ENCODE results near the gene PIEZO2.

DNA sequence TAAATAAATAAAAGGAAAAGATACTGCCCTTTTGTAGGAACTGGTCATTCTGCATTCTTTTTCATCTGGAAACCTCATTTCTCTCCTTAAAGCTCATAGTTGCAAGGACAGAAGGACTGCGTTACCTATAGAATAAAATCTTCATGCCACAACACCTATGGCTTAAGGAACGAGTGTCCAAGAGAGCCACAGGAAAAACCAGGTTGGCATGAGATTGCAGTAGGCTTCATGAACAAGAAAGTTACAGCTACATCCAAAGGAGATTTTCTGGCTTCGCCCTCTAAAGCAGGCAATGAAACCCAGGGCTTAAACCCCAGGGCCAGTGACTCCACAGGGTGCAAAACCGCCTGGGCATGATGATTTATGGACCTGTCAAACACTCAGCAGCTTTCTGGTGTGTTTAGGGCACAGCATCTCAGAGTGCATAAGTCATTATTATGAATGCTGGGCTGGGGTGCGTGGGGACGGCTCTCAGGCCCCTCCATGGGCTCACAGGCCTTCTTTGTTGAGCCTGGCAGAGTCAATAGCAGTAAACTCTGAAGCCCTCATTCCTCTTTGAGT, 30.7 kb upstream of the PIEZO2 start:
- TF ChIP-seq EP300 (IDR thresholded peaks at IDR 0.05): no peak
- TF ChIP-seq, protein P1, sequence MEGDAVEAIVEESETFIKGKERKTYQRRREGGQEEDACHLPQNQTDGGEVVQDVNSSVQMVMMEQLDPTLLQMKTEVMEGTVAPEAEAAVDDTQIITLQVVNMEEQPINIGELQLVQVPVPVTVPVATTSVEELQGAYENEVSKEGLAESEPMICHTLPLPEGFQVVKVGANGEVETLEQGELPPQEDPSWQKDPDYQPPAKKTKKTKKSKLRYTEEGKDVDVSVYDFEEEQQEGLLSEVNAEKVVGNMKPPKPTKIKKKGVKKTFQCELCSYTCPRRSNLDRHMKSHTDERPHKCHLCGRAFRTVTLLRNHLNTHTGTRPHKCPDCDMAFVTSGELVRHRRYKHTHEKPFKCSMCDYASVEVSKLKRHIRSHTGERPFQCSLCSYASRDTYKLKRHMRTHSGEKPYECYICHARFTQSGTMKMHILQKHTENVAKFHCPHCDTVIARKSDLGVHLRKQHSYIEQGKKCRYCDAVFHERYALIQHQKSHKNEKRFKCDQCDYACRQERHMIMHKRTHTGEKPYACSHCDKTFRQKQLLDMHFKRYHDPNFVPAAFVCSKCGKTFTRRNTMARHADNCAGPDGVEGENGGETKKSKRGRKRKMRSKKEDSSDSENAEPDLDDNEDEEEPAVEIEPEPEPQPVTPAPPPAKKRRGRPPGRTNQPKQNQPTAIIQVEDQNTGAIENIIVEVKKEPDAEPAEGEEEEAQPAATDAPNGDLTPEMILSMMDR (IDR thresholded peaks at IDR 0.05): no peak

Measured in upper lobe of left lung (tissue), 4 donors.